Activated CD8-positive, alpha-beta T cell treated with anti-CD3 and anti-CD28 coated beads, Interleukin-2, amount 10 ng/mL, durations not matched to agents 7 days and 5 days (primary cell): ENCODE measurements around the gene LRP2BP. TPM values are rescaled to one million over a fixed set of nuclear protein-coding genes. Genes with fewer than 3 reads are reported as not detected.
A peak's percentile ranks its signal among the peaks of the same experiment; 100 is the strongest.
"Not testable (repeated sequence)": the region's sequence is repeated elsewhere in the genome, so short reads cannot be mapped to it uniquely, and the experiment has no call there.

ENCODE experiments used
- ATAC-seq: fragments of 150-1000 bp; cut with Tn5 transposase; one replicate; pipeline ENCODE4 v1.10.0; 2021; ENCODE audit warnings: moderate library complexity
- CTCF ChIA-PET: fragments of 350-600 bp; sonication (Branson Sonifier 250); formaldehyde crosslinking; loops from one replicate; lab custom pipeline; 2021; ENCODE audit warnings: antibody characterized with exemption; lab: Charles Lee
- POLR2A ChIA-PET: fragments of 350-600 bp; sonication (Branson Sonifier 250); formaldehyde crosslinking; loops from one replicate; lab custom pipeline; 2021; ENCODE audit warnings: antibody characterized with exemption; lab: Charles Lee
- DNase-seq: peaks from one replicate; pipeline ENCODE4 v3.0.0-alpha.2; 2020
- H3K27ac Mint-ChIP-seq: one replicate; pipeline ENCODE4 v1.8.0; 2021; ENCODE audit warnings: mild to moderate bottlenecking, mixed read lengths
- H3K27me3 Mint-ChIP-seq: one replicate; pipeline ENCODE4 v1.8.0; 2021; ENCODE audit warnings: low read depth, mixed read lengths
- H3K36me3 Mint-ChIP-seq: one replicate; pipeline ENCODE4 v1.8.0; 2021; ENCODE audit warnings: low read depth, mixed read lengths
- H3K4me1 Mint-ChIP-seq: one replicate; pipeline ENCODE4 v1.8.0; 2021; ENCODE audit warnings: low read depth, mixed read lengths
- H3K4me3 Mint-ChIP-seq: one replicate; pipeline ENCODE4 v1.8.0; 2021; ENCODE audit warnings: mild to moderate bottlenecking, mixed read lengths
- H3K9me3 Mint-ChIP-seq: one replicate; pipeline ENCODE4 v1.8.0; 2022; ENCODE audit warnings: mixed read lengths; ENCODE audit not compliant: insufficient read depth
- total RNA-seq, 2 experiments: library from RNA; stranded (reverse); gene quantifications; one replicate each; pipeline ENCODE4 v1.2.3, GENCODE V29; 2021

Gene LRP2BP
- total RNA-seq, 2 experiments from 2014 or later = 0.97 to 1.3 TPM

- H3K4me1 Mint-ChIP-seq = peaks cover 20% of the 10 kb centered on the region
- ChIA-PET POLR2A (no interaction called here), CTCF (no interaction called here)
- DNase-seq = no peak
- no peak overlapping the region for H3K4me3 Mint-ChIP-seq
- H3K27me3 Mint-ChIP-seq = no peaks in the 10 kb centered on the region
- H3K36me3 Mint-ChIP-seq = peaks cover 21% of the 10 kb centered on the region
- H3K27ac Mint-ChIP-seq = no peak overlapping the region
- ATAC-seq = no peak
- H3K9me3 Mint-ChIP-seq = no peaks in the 10 kb centered on the region
These were observed 55.8 kb downstream of the LRP2BP start for GRCh38 chr4:185339941-185340340.

- DNase-seq = no peak
- Mint-ChIP-seq H3K36me3 (peaks cover 12% of the 10 kb centered on the region), H3K4me3 (no peak overlapping the region), H3K27me3 (no peaks in the 10 kb centered on the region), H3K27ac (no peak overlapping the region), H3K9me3 (no peaks in the 10 kb centered on the region), H3K4me1 (peaks cover 4% of the 10 kb centered on the region)
- CTCF ChIA-PET = no interaction called here
- no peak for ATAC-seq
- POLR2A ChIA-PET = no interaction called here
These were observed 60.1 kb downstream of the LRP2BP start for GRCh38 chr4:185335579-185335978.

DNA sequence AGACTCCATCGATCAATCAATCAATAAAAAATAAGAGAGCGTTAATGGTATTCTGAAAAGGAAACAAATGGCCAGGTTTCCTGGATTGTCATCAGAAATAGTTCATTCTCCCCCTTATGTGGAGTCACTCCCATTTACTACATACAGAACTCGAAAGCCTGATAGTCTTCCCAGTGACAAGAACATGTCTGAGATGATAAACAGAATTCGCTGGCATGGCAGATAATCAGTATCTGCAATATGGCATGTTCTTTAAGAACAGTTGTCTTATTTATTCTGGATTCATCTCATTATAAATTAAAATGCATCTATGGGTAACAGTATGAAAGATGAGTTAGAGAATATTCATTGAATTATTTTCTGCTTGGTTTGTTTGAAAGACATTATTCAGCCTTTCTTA is 61.4 kb downstream of the LRP2BP start:
- ChIA-PET POLR2A (no interaction called here), CTCF (no interaction called here)
- Mint-ChIP-seq H3K36me3 (peaks cover 13% of the 10 kb centered on the region), H3K9me3 (no peaks in the 10 kb centered on the region), H3K4me3 (no peak overlapping the region), H3K4me1 (no peaks in the 10 kb centered on the region), H3K27ac (no peak overlapping the region), H3K27me3 (no peaks in the 10 kb centered on the region)
- DNase-seq (no peak), ATAC-seq (no peak)

GRCh38 chr4:185332575-185333464 is 62.9 kb downstream of the LRP2BP start:
- POLR2A ChIA-PET = no interaction called here
- no peak overlapping the region for H3K4me3 Mint-ChIP-seq
- no peak for DNase-seq
- peaks cover 14% of the 10 kb centered on the region for H3K36me3 Mint-ChIP-seq
- no peaks in the 10 kb centered on the region for H3K9me3 Mint-ChIP-seq
- no peaks in the 10 kb centered on the region for H3K4me1 Mint-ChIP-seq
- CTCF ChIA-PET = no interaction called here
- no peaks in the 10 kb centered on the region for H3K27me3 Mint-ChIP-seq
- no peak overlapping the region for H3K27ac Mint-ChIP-seq
- ATAC-seq = no peak

DNA sequence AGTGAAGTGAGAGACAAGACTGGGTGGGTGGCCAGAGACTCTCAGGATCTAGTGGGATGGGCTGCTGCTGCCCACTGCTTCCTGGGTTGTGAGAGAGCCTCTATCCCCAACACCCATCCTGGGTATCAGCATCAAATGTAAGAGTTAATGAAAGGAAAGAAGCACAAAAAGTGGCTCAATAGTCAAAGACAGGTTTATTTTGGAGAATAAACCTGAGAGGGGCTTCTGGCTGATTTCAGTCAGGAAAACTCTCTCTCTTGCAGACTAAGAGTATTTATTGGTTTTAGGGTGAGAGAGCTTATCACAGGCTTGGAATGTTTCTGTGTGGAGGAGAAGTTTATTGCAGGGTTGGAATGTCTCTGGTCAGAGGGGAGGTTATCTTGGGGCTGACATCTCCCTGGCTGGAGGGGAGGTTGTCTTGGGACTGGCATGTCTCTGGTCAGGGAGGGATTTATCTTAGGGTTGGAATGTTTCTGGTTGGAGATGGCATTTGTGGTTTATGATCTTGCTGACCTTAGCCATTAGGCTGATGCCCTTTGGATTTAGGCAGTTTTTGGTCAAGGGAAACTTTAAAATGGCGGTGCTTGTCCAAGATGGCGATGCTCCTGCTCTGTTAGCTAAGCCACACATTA is 65.7 kb downstream of the LRP2BP start:
- H3K4me1 Mint-ChIP-seq, CTCF ChIA-PET, DNase-seq, H3K27me3 Mint-ChIP-seq, ATAC-seq, H3K9me3 Mint-ChIP-seq, H3K27ac Mint-ChIP-seq, POLR2A ChIA-PET, H3K4me3 Mint-ChIP-seq: not testable (repeated sequence)
- H3K36me3 Mint-ChIP-seq = peaks cover 14% of the 10 kb centered on the region

DNA sequence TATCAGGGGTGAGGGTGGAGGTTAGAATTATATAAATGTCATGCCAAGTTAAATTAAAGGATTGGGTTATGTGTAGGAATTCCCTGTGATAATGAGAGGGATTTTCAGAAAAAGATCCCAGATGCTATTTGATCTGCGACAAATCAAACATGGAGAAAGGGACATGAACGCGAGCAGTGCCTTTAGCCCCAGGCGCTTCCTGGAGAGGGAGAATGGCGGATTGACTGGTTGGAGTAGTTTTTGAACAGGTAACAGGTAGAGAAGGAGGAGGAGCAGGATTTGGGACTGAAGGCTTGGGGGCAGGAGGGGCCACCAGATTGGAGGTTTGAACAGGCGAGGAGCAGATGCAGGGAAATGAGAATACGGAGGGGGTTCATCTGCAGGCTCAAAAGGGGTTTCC is 67.1 kb downstream of the LRP2BP start:
- Mint-ChIP-seq H3K4me1 (no peaks in the 10 kb centered on the region), H3K9me3 (no peaks in the 10 kb centered on the region), H3K27ac (no peak overlapping the region), H3K4me3 (no peak overlapping the region), H3K27me3 (no peaks in the 10 kb centered on the region), H3K36me3 (peaks cover 18% of the 10 kb centered on the region)
- ChIA-PET POLR2A (no interaction called here), CTCF (no interaction called here)
- no peak for ATAC-seq
- no peak for DNase-seq

- H3K4me3 Mint-ChIP-seq, H3K27me3 Mint-ChIP-seq, CTCF ChIA-PET, POLR2A ChIA-PET, H3K27ac Mint-ChIP-seq, H3K9me3 Mint-ChIP-seq, DNase-seq, H3K4me1 Mint-ChIP-seq, ATAC-seq: not testable (repeated sequence)
- H3K36me3 Mint-ChIP-seq = peaks cover 16% of the 10 kb centered on the region
These were observed 70.0 kb downstream of the LRP2BP start for GRCh38 chr4:185325721-185326120.

GRCh38 chr4:185324361-185324760 is 71.4 kb downstream of the LRP2BP start:
- CTCF ChIA-PET, ATAC-seq: not testable (repeated sequence)

DNA sequence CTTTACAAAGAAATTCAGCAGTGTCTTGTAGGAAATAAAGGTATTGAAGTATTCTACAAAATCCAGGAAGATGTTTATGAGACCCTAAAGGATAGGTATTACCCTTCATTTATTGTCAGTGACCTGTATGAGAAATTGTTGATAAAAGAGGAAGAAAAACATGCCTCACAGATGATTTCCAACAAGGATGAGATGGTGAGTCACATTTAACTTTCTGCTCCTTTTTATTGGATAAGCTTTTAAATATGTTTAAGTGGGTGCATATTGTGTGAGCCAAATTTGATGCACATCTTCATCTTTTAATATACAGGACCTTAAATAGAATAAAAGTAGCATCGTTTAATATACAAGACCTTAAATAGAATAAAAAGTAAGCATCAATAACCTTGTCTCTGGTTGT is 72.1 kb downstream of the LRP2BP start:
- CTCF ChIA-PET = no interaction called here
- Mint-ChIP-seq H3K36me3 (peaks cover 18% of the 10 kb centered on the region), H3K27me3 (no peaks in the 10 kb centered on the region), H3K9me3 (no peaks in the 10 kb centered on the region), H3K27ac (no peak overlapping the region), H3K4me1 (peaks cover 5% of the 10 kb centered on the region), H3K4me3 (no peak overlapping the region)
- ATAC-seq = no peak
- POLR2A ChIA-PET = no interaction called here
- no peak for DNase-seq

More at GRCh38 chr4:185324361-185324760, 71.4 kb downstream of the LRP2BP start:
- H3K4me3 Mint-ChIP-seq, H3K4me1 Mint-ChIP-seq, DNase-seq, H3K27ac Mint-ChIP-seq, POLR2A ChIA-PET, H3K9me3 Mint-ChIP-seq, H3K27me3 Mint-ChIP-seq: not testable (repeated sequence)
- peaks cover 21% of the 10 kb centered on the region for H3K36me3 Mint-ChIP-seq

GRCh38 chr4:185322803-185323202 is 72.9 kb downstream of the LRP2BP start:
- DNase-seq (no peak), ATAC-seq (no peak)
- CTCF ChIA-PET = interaction anchor here (0.7 kb wide), 1 partner anchor 35 kb away, joined by 4 read pairs; no protein-coding TSS in a partner anchor
- H3K4me1 Mint-ChIP-seq = peaks cover 10% of the 10 kb centered on the region
- no peak overlapping the region for H3K4me3 Mint-ChIP-seq
- peaks cover 19% of the 10 kb centered on the region for H3K36me3 Mint-ChIP-seq
- no peaks in the 10 kb centered on the region for H3K27me3 Mint-ChIP-seq
- POLR2A ChIA-PET = no interaction called here
- no peak overlapping the region for H3K27ac Mint-ChIP-seq
- no peaks in the 10 kb centered on the region for H3K9me3 Mint-ChIP-seq

- POLR2A ChIA-PET = no interaction called here
- H3K27ac Mint-ChIP-seq = peak overlapping the region; percentile 55
These were observed 77.0 kb downstream of the LRP2BP start for GRCh38 chr4:185318679-185319078.

DNA sequence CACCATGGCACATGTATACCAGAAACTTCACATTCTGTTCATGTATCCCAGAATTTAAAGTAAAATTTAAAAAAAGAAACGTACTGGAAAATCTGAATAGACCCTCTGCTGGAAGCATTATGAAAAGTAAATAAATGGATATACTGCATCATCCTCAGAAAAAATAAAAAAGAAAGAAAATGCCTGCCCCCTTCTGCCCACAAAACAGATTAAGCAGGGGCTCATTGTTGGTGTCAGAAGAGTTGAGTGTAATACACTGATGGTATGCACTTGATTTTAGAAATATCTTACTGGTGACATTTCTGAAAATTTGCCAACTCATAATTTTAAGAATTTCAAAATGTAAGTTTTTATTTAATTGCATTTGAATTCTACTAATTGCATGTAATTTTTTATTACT is 77.8 kb downstream of the LRP2BP start:
- DNase-seq (no peak), ATAC-seq (no peak)
- Mint-ChIP-seq H3K27ac (no peak overlapping the region), H3K9me3 (no peaks in the 10 kb centered on the region), H3K36me3 (peaks cover 45% of the 10 kb centered on the region), H3K27me3 (no peaks in the 10 kb centered on the region), H3K4me1 (peaks cover 10% of the 10 kb centered on the region), H3K4me3 (no peak overlapping the region)
- ChIA-PET CTCF (no interaction called here), POLR2A (no interaction called here)

More at GRCh38 chr4:185318679-185319078, 77.0 kb downstream of the LRP2BP start:
- CTCF ChIA-PET = interaction anchor here (1.0 to 1.5 kb wide), 2 partner anchors 122 to 135 kb away, joined by 3 read pairs; no protein-coding TSS in a partner anchor
- no peak overlapping the region for H3K4me3 Mint-ChIP-seq
- ATAC-seq (peak; percentile 42), DNase-seq (no peak)
- no peaks in the 10 kb centered on the region for H3K9me3 Mint-ChIP-seq
- H3K27me3 Mint-ChIP-seq = no peaks in the 10 kb centered on the region
- peaks cover 10% of the 10 kb centered on the region for H3K4me1 Mint-ChIP-seq
- H3K36me3 Mint-ChIP-seq = peaks cover 39% of the 10 kb centered on the region
